Raji (cell line): Measurements from ENCODE around the gene DNLZ.

Source experiments
- POLR2A ChIP-seq: IDR thresholded peaks from 2 replicates; pipeline ENCODE4 v1.6.1; 2011; ENCODE audit warnings: low read depth, low read length, control low read depth; ENCODE audit not compliant: insufficient read depth

Gene DNLZ

GRCh38 chr9:136359774-136360718 is 3.5 kb downstream of the DNLZ start:
- TF ChIP-seq POLR2A: no peak

GRCh38 chr9:136358888-136359287 is 4.7 kb downstream of the DNLZ start:
- no peak for TF ChIP-seq POLR2A

- TF ChIP-seq POLR2A: no peak
Observed at GRCh38 chr9:136358016-136358415, 5.5 kb downstream of the DNLZ start.

GRCh38 chr9:136357202-136357725 is 6.3 kb downstream of the DNLZ start:
- no peak for TF ChIP-seq POLR2A

- TF ChIP-seq POLR2A: no peak
Observed at GRCh38 chr9:136355616-136356557, 7.7 kb downstream of the DNLZ start.

- TF ChIP-seq POLR2A: no peak
Observed at GRCh38 chr9:136354592-136355085, 8.9 kb downstream of the DNLZ start.

GRCh38 chr9:136353757-136354488 is 9.6 kb downstream of the DNLZ start:
- no peak for TF ChIP-seq POLR2A

GRCh38 chr9:136353088-136353487 is 10.5 kb downstream of the DNLZ start:
- no peak for TF ChIP-seq POLR2A

- TF ChIP-seq POLR2A: no peak
Observed at GRCh38 chr9:136352682-136353081, 10.9 kb downstream of the DNLZ start.

GRCh38 chr9:136351252-136351800 is 12.2 kb downstream of the DNLZ start:
- TF ChIP-seq POLR2A: no peak

- TF ChIP-seq POLR2A: no peak
Observed at GRCh38 chr9:136349546-136349945, 14.0 kb downstream of the DNLZ start.

- no peak for TF ChIP-seq POLR2A
Observed at GRCh38 chr9:136348691-136349090, 14.9 kb downstream of the DNLZ start.

- TF ChIP-seq POLR2A: no peak
Observed at GRCh38 chr9:136347472-136348256, 15.9 kb downstream of the DNLZ start.
